NCI-H1436 (cell line): ENCODE data around the gene CPHXL.

Source experiments
- DNase-seq: peaks from one replicate; lab custom pipeline; 2025; lab: John Stamatoyannopoulos, UW

The CPHXL gene

GRCh38 chr16:75701361-75701760 lies 24.9 kb downstream of the CPHXL start, which contains the start of gene DUXB:
TSS of gene DUXB (minus strand) at chr16:75701461. CDS start at chr16:75701418, 43 bp downstream.
- no peak for DNase-seq

GRCh38 chr16:75697571-75697970 lies 28.7 kb downstream of the CPHXL start:
- DNase-seq: no peak

GRCh38 chr16:75695708-75696107 lies 30.6 kb downstream of the CPHXL start:
- DNase-seq: no peak

- no peak for DNase-seq
Measured at GRCh38 chr16:75687361-75687760, 38.9 kb downstream of the CPHXL start.

GRCh38 chr16:75682308-75682707 lies 44.0 kb downstream of the CPHXL start:
- DNase-seq: no peak

- DNase-seq: no peak
Measured at GRCh38 chr16:75679366-75679765, 46.9 kb downstream of the CPHXL start.

GRCh38 chr16:75676909-75677308 lies 49.4 kb downstream of the CPHXL start, which contains the start of gene CPHXL2:
TSS of gene CPHXL2 (minus strand) at chr16:75677009. CDS start at chr16:75676999, 10 bp downstream.
- no peak for DNase-seq

GRCh38 chr16:75667503-75667902 lies 58.8 kb downstream of the CPHXL start:
- DNase-seq: no peak
